SW 1271 (cell line): ENCODE results near the gene PRAMEF10.
"Not testable (repeated sequence)": the region's sequence is repeated elsewhere in the genome, so short reads cannot be mapped to it uniquely, and the experiment has no call there.

Experiments
- DNase-seq, 2 experiments: peaks; one replicate each; lab custom pipeline; 2025; lab: John Stamatoyannopoulos, UW

Gene PRAMEF10

GRCh38 chr1:12898170-12898569 lies at the start of gene PRAMEF10:
PRAMEF10 (minus strand) TSS chr1:12898270; CDS start chr1:12895847, 2,423 bp downstream.
- DNase-seq: not testable (repeated sequence)

DNA sequence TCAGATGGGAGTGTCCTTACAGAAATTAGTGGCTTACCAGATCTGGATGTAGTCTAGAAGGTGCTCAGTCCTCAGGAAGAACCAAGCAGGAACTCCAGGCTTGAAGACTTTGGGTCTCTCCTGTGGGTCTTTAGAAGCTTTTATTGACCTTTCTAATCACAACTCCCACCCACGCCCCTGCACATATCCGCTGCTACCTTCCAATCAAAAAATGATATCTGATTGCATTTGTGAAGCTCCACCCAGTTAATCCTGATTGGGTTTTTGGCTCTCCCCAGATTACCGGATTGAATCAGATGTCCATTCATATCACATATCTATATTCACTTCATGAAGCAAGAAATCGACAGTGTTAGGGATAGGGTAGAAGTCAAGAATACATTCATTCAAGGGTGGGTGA lies 49.4 kb upstream of the PRAMEF10 start, which contains the start of gene PRAMEF6:
Gene PRAMEF6, minus strand, starts transcription at position 101 of the 400 bp plus-strand sequence. CDS start 5,062 bp downstream, outside the sequence.
- DNase-seq: not testable (repeated sequence)

DNA sequence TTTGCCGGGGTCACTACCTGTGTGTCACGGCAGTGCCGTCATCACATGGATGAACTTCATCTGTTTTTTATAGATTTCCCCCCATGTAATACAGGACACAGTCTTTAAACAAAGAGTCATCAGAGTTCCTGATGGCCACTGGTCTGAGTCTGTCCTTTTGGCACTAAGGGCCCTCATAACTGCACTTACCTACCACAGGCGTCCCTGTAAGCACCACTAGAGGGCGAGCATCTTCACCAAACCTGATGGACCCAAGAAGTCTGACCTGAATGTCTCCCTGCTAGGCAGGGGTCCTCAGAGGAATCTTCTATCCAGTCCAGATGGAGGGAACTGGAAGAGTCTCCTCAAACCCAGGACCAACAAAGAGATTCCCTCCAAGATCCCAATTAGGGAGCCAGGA lies 26.3 kb upstream of the PRAMEF10 start:
- not testable (repeated sequence) for DNase-seq

GRCh38 chr1:12921749-12922148 lies 23.7 kb upstream of the PRAMEF10 start:
- not testable (repeated sequence) for DNase-seq

DNA sequence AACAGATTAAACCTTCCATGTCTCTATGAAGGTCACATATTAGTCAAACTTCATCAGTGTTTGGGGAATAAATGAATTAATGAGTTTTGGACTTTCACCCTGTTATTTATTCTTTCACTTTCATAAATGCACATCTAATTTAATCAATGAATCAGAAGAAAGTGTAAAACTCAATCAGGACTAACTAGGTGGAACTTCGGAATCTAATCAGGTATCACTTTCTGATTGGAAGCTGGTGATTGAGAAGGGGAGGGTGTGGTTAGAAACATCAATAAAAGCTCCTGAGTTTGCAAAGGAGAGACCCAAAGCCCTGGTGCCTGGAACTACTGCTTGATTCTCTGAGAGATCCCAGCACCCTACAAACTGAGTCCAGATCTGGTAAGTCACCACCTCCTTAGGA lies 18.2 kb upstream of the PRAMEF10 start, which contains the start of gene PRAMEF7:
Gene PRAMEF7, plus strand, starts transcription at position 301 of the 400 bp plus-strand sequence. CDS start 1,083 bp downstream, outside the sequence.
- DNase-seq: not testable (repeated sequence)

DNA sequence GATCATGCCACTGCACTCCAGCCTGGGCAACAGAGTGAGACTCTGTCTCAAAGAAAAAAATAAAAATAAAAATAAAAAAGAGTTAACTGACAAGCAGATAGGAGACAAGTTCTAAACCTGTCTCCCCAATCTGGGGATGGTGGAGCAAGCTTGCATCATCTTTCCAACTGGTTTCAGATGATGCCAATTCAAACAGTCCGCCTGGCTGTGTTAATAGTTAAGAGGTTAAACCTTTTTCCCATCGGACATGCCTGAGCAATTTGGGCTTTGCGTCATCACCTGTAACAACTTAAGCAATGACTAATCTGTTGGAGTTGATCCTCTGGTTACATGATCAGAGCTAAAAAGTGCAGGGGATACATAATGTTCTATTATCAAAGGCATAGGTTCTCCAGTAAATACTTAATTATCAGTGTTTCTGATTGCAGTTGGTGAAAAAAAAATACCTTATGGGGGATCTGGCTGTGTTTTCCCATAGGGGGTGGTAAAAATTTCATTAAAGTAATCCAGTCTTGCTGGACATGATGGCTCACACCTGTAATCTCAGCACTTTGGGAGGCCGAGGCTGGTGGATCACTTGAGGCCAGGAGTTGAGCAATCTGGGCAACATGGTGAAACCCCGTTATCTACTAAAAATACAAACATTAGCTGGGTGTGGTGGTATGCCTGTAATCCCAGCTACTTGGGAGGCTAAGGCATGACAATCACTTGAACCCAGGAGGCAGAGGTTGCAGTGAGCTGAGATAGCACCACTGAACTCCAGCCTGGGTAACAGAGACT lies 5.9 kb upstream of the PRAMEF10 start:
- not testable (repeated sequence) for DNase-seq

GRCh38 chr1:12899186-12899585 lies 1.1 kb upstream of the PRAMEF10 start:
- not testable (repeated sequence) for DNase-seq

- not testable (repeated sequence) for DNase-seq
Observed at GRCh38 chr1:12886101-12886500, 12.0 kb downstream of the PRAMEF10 start, which contains the start of gene PRAMEF4. PRAMEF4 (minus strand) TSS chr1:12886201; CDS start chr1:12883394, 2,807 bp downstream.

- not testable (repeated sequence) for DNase-seq
Observed at GRCh38 chr1:12878453-12878852, 19.6 kb downstream of the PRAMEF10 start.

GRCh38 chr1:12863131-12863880 lies 34.8 kb downstream of the PRAMEF10 start:
- DNase-seq: not testable (repeated sequence)

DNA sequence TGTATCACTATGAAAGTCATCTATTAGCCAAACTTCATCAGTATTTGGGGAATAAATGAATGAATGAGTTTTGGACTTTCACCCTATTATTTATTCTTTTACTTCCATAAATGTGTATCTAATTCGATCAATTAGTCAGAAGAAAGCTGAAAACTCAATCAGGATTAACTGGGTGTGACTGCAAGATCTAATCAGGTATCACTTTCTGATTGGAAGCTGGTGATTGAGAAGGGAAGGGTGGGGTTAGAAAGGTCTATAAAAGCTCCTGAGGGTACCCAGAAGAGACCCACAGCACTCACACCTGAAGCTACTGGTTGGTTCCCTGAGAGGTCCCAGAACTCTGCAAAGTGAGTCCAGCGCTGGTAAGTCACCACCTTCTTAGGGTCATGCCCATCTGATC lies 41.3 kb downstream of the PRAMEF10 start, which contains the start of gene PRAMEF2:
Gene PRAMEF2, plus strand, starts transcription at position 301 of the 400 bp plus-strand sequence. CDS start 1,924 bp downstream, outside the sequence.
- not testable (repeated sequence) for DNase-seq

DNA sequence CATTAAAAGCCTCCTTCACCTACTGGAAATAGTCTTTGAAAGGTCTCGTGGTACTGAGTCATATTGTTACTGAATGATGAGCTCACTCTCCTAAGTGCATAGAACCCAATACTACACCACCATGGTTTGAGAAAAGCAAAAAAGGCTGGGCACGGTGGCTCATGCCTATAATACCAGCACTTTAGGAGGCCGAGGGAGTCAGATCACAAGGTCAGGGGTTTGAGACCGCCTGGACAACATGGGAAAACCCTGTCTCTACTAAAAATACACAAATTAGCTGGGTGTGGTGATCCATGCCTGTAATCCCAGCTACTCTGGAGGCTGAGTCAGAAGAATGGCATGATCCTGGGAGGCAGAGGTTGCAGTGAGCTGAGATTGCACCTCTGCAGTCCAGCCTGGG lies 46.3 kb downstream of the PRAMEF10 start:
- DNase-seq: no peak

GRCh38 chr1:12848620-12849019 lies 49.5 kb downstream of the PRAMEF10 start, which contains the start of gene HNRNPCL1:
HNRNPCL1 (minus strand) TSS chr1:12848720; CDS start chr1:12848289, 431 bp downstream.
- DNase-seq: not testable (repeated sequence)
